ENCODE results near the gene ANKDD1A. TPM values are rescaled to one million over a fixed set of nuclear protein-coding genes. Genes with fewer than 3 reads are reported as not detected.

The ANKDD1A gene
- total RNA-seq, 4 donors from 2014 or later, result 1.3 to 2.8 (median 1.7) TPM

DNA sequence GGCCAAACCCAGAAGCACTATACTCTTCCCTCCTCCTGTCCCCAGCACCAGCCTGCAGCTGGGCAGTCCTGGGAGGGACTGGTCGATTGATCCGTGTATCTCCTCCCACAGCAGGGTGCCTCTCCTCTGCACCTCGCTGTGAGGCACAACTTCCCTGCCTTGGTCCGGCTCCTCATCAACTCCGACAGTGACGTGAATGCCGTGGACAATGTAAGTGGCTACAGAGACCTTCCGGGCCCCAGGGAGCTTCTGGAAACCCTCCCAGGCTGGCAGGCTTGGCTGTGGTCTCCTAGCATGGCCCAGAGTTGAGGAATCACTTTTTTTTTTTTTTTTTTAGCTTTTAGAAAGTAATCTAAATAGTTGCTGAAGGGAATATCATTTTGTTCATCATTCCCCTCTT, 30.7 kb downstream of the ANKDD1A start:
- no peak for TF ChIP-seq POLR2A (IDR thresholded peaks at IDR 0.05)
- TF ChIP-seq, protein P1, sequence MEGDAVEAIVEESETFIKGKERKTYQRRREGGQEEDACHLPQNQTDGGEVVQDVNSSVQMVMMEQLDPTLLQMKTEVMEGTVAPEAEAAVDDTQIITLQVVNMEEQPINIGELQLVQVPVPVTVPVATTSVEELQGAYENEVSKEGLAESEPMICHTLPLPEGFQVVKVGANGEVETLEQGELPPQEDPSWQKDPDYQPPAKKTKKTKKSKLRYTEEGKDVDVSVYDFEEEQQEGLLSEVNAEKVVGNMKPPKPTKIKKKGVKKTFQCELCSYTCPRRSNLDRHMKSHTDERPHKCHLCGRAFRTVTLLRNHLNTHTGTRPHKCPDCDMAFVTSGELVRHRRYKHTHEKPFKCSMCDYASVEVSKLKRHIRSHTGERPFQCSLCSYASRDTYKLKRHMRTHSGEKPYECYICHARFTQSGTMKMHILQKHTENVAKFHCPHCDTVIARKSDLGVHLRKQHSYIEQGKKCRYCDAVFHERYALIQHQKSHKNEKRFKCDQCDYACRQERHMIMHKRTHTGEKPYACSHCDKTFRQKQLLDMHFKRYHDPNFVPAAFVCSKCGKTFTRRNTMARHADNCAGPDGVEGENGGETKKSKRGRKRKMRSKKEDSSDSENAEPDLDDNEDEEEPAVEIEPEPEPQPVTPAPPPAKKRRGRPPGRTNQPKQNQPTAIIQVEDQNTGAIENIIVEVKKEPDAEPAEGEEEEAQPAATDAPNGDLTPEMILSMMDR (IDR thresholded peaks at IDR 0.05), result no peak
- 75 to 84% methylated on average over 8 of the region's 8 CpGs for WGBS, 2 donors
- DNase-seq (ENCODE audit: low spot score in 2 of 2), result peak in 1 of 2 donors; percentile 40
- H3K4me3 ChIP-seq (ENCODE audit: low read depth, poor library complexity, severe bottlenecking), result no peak overlapping the region
- intact Hi-C loops (cut with DNase I; ENCODE audit: low total_unique reads), result no loop called here

DNA sequence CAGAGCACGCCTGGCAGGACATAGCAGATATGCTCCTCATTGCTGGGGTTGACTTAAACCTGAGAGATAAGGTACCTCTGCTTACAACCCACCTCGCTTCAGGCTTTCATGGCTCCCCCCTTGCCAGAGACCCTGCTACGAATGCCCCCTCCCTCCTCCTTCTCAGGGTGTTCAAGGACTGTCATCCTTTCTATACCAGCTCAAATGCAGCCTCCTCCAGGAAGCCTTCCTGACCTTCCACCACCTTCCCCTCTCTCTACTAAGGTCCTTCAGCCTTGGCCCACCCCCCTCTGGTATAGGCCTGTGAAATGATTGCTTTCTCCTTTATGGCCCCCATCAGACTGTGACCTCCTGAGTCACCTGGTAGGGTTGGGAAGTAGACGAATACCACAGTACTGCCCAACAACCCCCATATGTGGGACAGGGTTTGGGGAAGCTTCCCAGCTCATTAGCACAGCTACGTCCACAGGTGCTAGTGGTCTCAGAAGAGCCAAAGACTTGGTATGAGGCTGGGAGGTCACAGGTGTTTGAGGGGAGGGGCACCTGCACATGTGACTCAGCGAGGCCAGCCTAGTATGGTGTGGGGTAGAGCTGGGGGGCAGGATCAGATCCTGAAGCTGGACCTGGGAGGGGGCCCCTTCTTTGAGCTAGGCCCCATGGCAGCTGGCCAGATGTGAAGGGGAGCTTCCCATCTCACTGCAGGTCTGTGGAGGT, 32.0 kb downstream of the ANKDD1A start:
- WGBS, 2 donors, result 89 to 90% methylated on average over 6 of the region's 6 CpGs
- intact Hi-C loops (cut with DNase I; ENCODE audit: low total_unique reads), result no loop called here
- H3K4me3 ChIP-seq (ENCODE audit: low read depth, poor library complexity, severe bottlenecking), result no peak overlapping the region
- TF ChIP-seq, protein P1 (IDR thresholded peaks at IDR 0.05), result no peak
- TF ChIP-seq POLR2A (IDR thresholded peaks at IDR 0.05), result no peak
- DNase-seq (ENCODE audit: low spot score in 2 of 2), result peak in 1 of 2 donors; percentile 50

DNA sequence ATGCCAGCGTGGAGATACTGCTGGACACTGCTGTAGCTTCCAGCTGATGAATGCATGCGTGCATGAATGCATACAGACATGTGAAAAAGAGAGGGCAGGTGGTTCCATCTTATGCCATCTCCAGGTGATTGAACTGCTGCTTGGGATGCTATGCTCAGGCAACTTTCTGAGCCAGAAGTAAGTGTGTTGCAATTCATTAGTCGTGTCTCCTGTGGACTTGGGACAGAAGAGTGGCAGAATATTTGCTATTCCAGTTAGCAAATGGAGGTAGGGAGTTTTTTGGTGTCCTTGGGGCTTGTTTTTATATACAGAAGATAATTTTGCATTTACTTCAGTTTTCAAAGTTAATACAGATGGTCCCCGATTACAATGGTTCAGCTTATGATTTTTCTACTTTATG, 33.3 kb downstream of the ANKDD1A start:
- intact Hi-C loops (cut with DNase I; ENCODE audit: low total_unique reads), result no loop called here
- WGBS, 2 donors, result 71 to 72% methylated on average over 4 of the region's 4 CpGs
- no peak overlapping the region for H3K4me3 ChIP-seq (ENCODE audit: low read depth, poor library complexity, severe bottlenecking)
- peak in 1 of 2 donors; percentile 7 for DNase-seq (ENCODE audit: low spot score in 2 of 2)
- TF ChIP-seq POLR2A (IDR thresholded peaks at IDR 0.05), result no peak
- TF ChIP-seq, protein P1 (IDR thresholded peaks at IDR 0.05), result no peak

DNA sequence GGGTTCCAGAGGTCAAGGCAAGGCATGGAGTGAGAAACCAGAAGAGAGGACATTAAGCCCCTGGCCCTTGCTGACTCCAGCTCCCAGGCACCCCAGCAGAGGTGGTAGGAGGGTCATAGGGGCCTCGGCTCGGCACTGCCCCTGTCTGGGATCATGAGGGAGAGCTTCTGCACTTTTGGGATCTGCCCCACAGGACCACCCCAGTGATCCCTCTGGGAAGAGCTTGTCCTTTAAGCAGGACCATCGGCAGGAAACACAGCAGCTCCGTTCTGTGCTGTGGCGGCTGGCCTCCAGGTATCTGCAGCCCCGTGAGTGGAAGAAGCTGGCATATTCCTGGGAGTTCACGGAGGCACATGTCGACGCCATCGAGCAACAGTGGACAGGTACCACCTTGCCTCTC, 35.5 kb downstream of the ANKDD1A start:
- DNase-seq (ENCODE audit: low spot score in 2 of 2), result no peak
- 78 to 87% methylated on average over 3 to 10 of the region's 10 CpGs for WGBS, 2 donors
- intact Hi-C loops (cut with DNase I; ENCODE audit: low total_unique reads), result no loop called here
- TF ChIP-seq POLR2A (IDR thresholded peaks at IDR 0.05), result no peak
- TF ChIP-seq, protein P1 (IDR thresholded peaks at IDR 0.05), result no peak
- no peak overlapping the region for H3K4me3 ChIP-seq (ENCODE audit: low read depth, poor library complexity, severe bottlenecking)

DNA sequence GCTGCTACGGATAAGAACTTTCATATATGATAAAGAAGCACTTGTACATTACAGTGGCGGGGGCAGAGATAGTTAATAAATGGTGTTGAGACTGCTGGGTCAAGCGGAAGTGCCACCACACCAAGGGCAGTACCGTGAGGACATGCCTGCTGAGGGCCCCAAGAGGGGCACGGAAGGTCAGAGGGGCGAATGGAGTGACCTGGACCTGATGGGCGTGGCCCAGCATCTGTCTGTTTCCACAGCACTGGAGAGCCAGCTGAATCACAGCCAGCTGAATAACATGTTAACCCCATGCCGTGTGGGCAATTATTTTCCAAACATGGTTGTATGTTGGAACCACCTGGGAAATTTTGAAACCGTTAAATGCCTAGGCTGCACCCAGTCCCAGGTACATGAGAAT, 37.2 kb downstream of the ANKDD1A start:
- 75% methylated on average over 9 of the region's 9 CpGs for WGBS, 2 donors
- intact Hi-C loops (cut with DNase I; ENCODE audit: low total_unique reads), result no loop called here
- TF ChIP-seq, protein P1 (IDR thresholded peaks at IDR 0.05), result no peak
- no peak for TF ChIP-seq POLR2A (IDR thresholded peaks at IDR 0.05)
- DNase-seq (ENCODE audit: low spot score in 2 of 2), result no peak
- H3K4me3 ChIP-seq (ENCODE audit: low read depth, poor library complexity, severe bottlenecking), result no peak overlapping the region

All from lower leg skin (tissue), 4 donors.